Suprapubic skin (tissue), 3 donors: ENCODE data around the gene LRFN2.

Source experiments
- CTCF ChIP-seq, 2 donors: fragments of 200-600 bp in 1 of 2; fragments of 450-650 bp in 1 of 2; sonication (generic) in 1 of 2; IDR thresholded peaks; one replicate each; pipeline ENCODE4 v1.5.1; 2016 to 2019; ENCODE audit warnings: antibody characterized with exemption in 2 of 2, mild to moderate bottlenecking in 1 of 2, moderate library complexity in 1 of 2
- POLR2AphosphoS5 ChIP-seq, 3 donors: sonication (generic); formaldehyde crosslinking; IDR thresholded peaks; one replicate each; pipeline ENCODE4 v1.6.1; 2017; ENCODE audit warnings: antibody characterized with exemption in 3 of 3

- TF ChIP-seq CTCF (IDR thresholded peaks at IDR 0.05) (no peak), POLR2AphosphoS5 (IDR thresholded peaks at IDR 0.05) (no peak)
These were observed 142.9 kb downstream of the LRFN2 start for GRCh38 chr6:40444312-40444711.
